Measurements from ENCODE around the gene CTSD.

The CTSD gene

GRCh38 chr11:1768141-1768469, 4.4 kb upstream of the CTSD start:
- DNase-seq, result peak; percentile 21

GRCh38 chr11:1767399-1768140, 3.8 kb upstream of the CTSD start:
- peak; percentile 29 for DNase-seq

- DNase-seq, result peak; percentile 27
Measured at GRCh38 chr11:1766719-1767398, 3.1 kb upstream of the CTSD start.

- peak; percentile 23 for DNase-seq
Measured at GRCh38 chr11:1765871-1766718, 2.4 kb upstream of the CTSD start.

- no peak for DNase-seq
Measured at GRCh38 chr11:1763336-1763795, 361 bp downstream of the CTSD start.

- no peak for DNase-seq
Measured at GRCh38 chr11:1762537-1763302, 1.0 kb downstream of the CTSD start.

GRCh38 chr11:1761857-1762536, 1.7 kb downstream of the CTSD start:
- DNase-seq, result no peak

- DNase-seq, result no peak
Measured at GRCh38 chr11:1761110-1761856, 2.4 kb downstream of the CTSD start.

GRCh38 chr11:1760351-1761109, 3.2 kb downstream of the CTSD start:
- peak; percentile 73 for DNase-seq

GRCh38 chr11:1759851-1760220, 3.9 kb downstream of the CTSD start:
- no peak for DNase-seq

GRCh38 chr11:1759151-1759850, 4.4 kb downstream of the CTSD start:
- DNase-seq, result no peak

GRCh38 chr11:1758611-1759150, 5.0 kb downstream of the CTSD start:
- no peak for DNase-seq

GRCh38 chr11:1757861-1758610, 5.7 kb downstream of the CTSD start:
- no peak for DNase-seq

- no peak for DNase-seq
Measured at GRCh38 chr11:1756791-1757771, 6.6 kb downstream of the CTSD start.

- DNase-seq, result no peak
Measured at GRCh38 chr11:1755692-1756561, 7.8 kb downstream of the CTSD start.

- DNase-seq, result no peak
Measured at GRCh38 chr11:1755344-1755691, 8.4 kb downstream of the CTSD start.
